Mesendoderm (in vitro differentiated cells): ENCODE data around the gene USH1C.

Experiments
- DNase-seq: peaks from one replicate; pipeline ENCODE4 v3.0.0; 2013
- H2AK5ac ChIP-seq: 2 replicates; pipeline ENCODE4 v1.6.1; 2013; ENCODE audit warnings: low read length, inconsistent platforms
- H2BK120ac ChIP-seq: 2 replicates; pipeline ENCODE4 v1.6.1; 2013; ENCODE audit warnings: low read depth, mild to moderate bottlenecking, low read length, moderate library complexity, mixed read lengths
- H2BK15ac ChIP-seq: replicated peaks from 2 replicates; pipeline ENCODE4 v1.6.1; 2013; ENCODE audit warnings: low read depth, mild to moderate bottlenecking, moderate library complexity
- H2BK5ac ChIP-seq: 2 replicates; pipeline ENCODE4 v1.6.1; 2013; ENCODE audit warnings: low read length, inconsistent platforms
- H3K18ac ChIP-seq: 2 replicates; pipeline ENCODE4 v1.6.1; 2013; ENCODE audit warnings: mild to moderate bottlenecking, low read length, mixed read lengths
- H3K23ac ChIP-seq: one replicate; pipeline ENCODE4 v1.6.1; 2013; ENCODE audit warnings: low read length
- H3K27ac ChIP-seq: 2 replicates; pipeline ENCODE4 v1.5.1; 2013; ENCODE audit warnings: low read depth, mild to moderate bottlenecking, inconsistent platforms, low read length, moderate library complexity
- H3K27me3 ChIP-seq: 2 replicates; pipeline ENCODE4 v1.6.1; 2013; ENCODE audit warnings: low read length, control low read depth, mild to moderate bottlenecking, inconsistent platforms; ENCODE audit not compliant: insufficient read depth, poor library complexity
- H3K36me3 ChIP-seq: 2 replicates; pipeline ENCODE4 v1.6.1; 2013; ENCODE audit warnings: low read length, inconsistent platforms; ENCODE audit not compliant: control insufficient read depth, insufficient read depth
- H3K4ac ChIP-seq: one replicate; pipeline ENCODE4 v1.6.1; 2013; ENCODE audit warnings: low read depth, mild to moderate bottlenecking, low read length, moderate library complexity
- H3K4me1 ChIP-seq: 2 replicates; pipeline ENCODE4 v1.6.1; 2013; ENCODE audit warnings: low read depth, low read length, inconsistent platforms; ENCODE audit not compliant: control insufficient read depth
- H3K4me2 ChIP-seq: 2 replicates; pipeline ENCODE4 v1.6.1; 2013; ENCODE audit warnings: low read length
- H3K4me3 ChIP-seq: 2 replicates; pipeline ENCODE4 v1.5.1; 2013; ENCODE audit warnings: mild to moderate bottlenecking, low read length
- H3K56ac ChIP-seq: one replicate; pipeline ENCODE4 v1.6.1; 2013; ENCODE audit warnings: low read length
- H3K79me1 ChIP-seq: 2 replicates; pipeline ENCODE4 v1.6.1; 2013; ENCODE audit warnings: low read length, inconsistent platforms
- H3K79me2 ChIP-seq: 2 replicates; pipeline ENCODE4 v1.6.1; 2013; ENCODE audit warnings: mild to moderate bottlenecking, low read length; ENCODE audit not compliant: control insufficient read depth, insufficient read depth
- H3K9ac ChIP-seq: 2 replicates; pipeline ENCODE4 v1.6.1; 2013; ENCODE audit warnings: low read length, inconsistent platforms
- H4K5ac ChIP-seq: one replicate; pipeline ENCODE4 v1.6.1; 2013; ENCODE audit warnings: low read length
- H4K8ac ChIP-seq: one replicate; pipeline ENCODE4 v1.6.1; 2013; ENCODE audit warnings: low read depth, mild to moderate bottlenecking, control low read depth, low read length, moderate library complexity
- WGBS: extraction: QIAGEN DNeasy Blood & Tissue Kit; methylation state at CpG from one replicate; pipeline ENCODE4 v1.1.7; 2013; ENCODE audit warnings: low lambda C conversion rate, missing lambda C conversion rate; ENCODE audit not compliant: insufficient coverage; ENCODE audit errors: extremely low coverage; 5-methylcytosine and 5-hydroxymethylcytosine counted together

USH1C gene

GRCh38 chr11:17446482-17446881 is 97.7 kb downstream of the USH1C start:
- H4K8ac ChIP-seq: no peak overlapping the region
- no peak for DNase-seq
- no peak overlapping the region for H3K56ac ChIP-seq
- H3K9ac ChIP-seq: no peak overlapping the region
- no peaks in the 10 kb centered on the region for H3K36me3 ChIP-seq
- no peak overlapping the region for H3K27ac ChIP-seq
- no peak overlapping the region for H2BK15ac ChIP-seq
- no peak overlapping the region for H4K5ac ChIP-seq
- WGBS: no CpG with 5 or more reads among the region's 2 CpGs
- H3K4ac ChIP-seq: no peak overlapping the region
- H3K23ac ChIP-seq: no peak overlapping the region
- no peak overlapping the region for H2AK5ac ChIP-seq
- no peak overlapping the region for H2BK120ac ChIP-seq
- H3K79me1 ChIP-seq: no peaks in the 10 kb centered on the region
- no peak overlapping the region for H3K18ac ChIP-seq
- H3K27me3 ChIP-seq: no peaks in the 10 kb centered on the region
- H2BK5ac ChIP-seq: no peak overlapping the region
- H3K79me2 ChIP-seq: no peaks in the 10 kb centered on the region
- H3K4me1 ChIP-seq: no peaks in the 10 kb centered on the region
- H3K4me2 ChIP-seq: no peak overlapping the region
- no peak overlapping the region for H3K4me3 ChIP-seq

DNA sequence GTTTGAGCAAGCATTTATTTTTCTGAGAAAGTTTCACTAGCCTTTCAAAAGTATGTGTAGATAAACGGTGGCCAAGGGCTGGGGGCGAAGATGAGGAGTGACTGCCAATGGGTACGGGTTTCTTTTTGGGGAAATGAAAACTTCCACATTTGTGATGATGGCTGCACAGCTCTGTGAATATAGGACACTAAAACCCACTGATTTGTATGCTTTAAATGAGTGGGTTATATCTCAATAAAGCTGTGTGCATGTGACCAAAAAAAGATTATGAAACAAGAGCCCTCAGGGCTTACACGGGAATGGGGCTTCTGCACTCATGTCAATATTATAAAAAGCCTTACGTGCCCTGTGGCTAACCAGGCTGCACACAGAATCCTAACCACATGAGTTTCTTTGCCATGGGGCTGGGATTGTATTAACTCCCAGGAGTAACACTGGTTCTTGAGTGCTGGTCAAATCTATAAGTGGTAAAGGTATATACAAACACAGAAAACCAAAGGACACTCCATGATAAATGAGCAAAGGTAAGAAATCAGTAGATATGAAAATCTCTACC is 98.9 kb downstream of the USH1C start:
- no peaks in the 10 kb centered on the region for H3K79me2 ChIP-seq

GRCh38 chr11:17443926-17444690 is 100.1 kb downstream of the USH1C start:
- Histone ChIP-seq H3K9ac (no peak overlapping the region), H3K4ac (no peak overlapping the region), H2BK5ac (no peak overlapping the region), H2AK5ac (no peak overlapping the region), H3K4me1 (no peaks in the 10 kb centered on the region), H4K8ac (no peak overlapping the region), H3K79me1 (no peaks in the 10 kb centered on the region), H2BK15ac (no peak overlapping the region), H3K4me2 (no peak overlapping the region), H3K27me3 (no peaks in the 10 kb centered on the region), H3K23ac (no peak overlapping the region), H3K18ac (no peak overlapping the region), H3K27ac (no peak overlapping the region), H3K4me3 (no peak overlapping the region), H3K79me2 (no peaks in the 10 kb centered on the region), H3K56ac (no peak overlapping the region), H2BK120ac (no peak overlapping the region), H3K36me3 (no peaks in the 10 kb centered on the region), H4K5ac (no peak overlapping the region)
- no CpG with 5 or more reads among the region's 2 CpGs for WGBS
- no peak for DNase-seq

More for the DNA sequence above, 98.9 kb downstream of the USH1C start:
- DNase-seq: no peak
- H3K9ac ChIP-seq: no peak overlapping the region
- H4K8ac ChIP-seq: no peak overlapping the region
- H2BK15ac ChIP-seq: no peak overlapping the region
- no peak overlapping the region for H3K4me3 ChIP-seq
- no peak overlapping the region for H3K18ac ChIP-seq
- H3K4ac ChIP-seq: no peak overlapping the region
- no peak overlapping the region for H2BK5ac ChIP-seq
- H3K56ac ChIP-seq: no peak overlapping the region
- no peak overlapping the region for H4K5ac ChIP-seq
- no peak overlapping the region for H2AK5ac ChIP-seq
- no peaks in the 10 kb centered on the region for H3K36me3 ChIP-seq
- no peak overlapping the region for H2BK120ac ChIP-seq
- H3K79me1 ChIP-seq: no peaks in the 10 kb centered on the region
- no peak overlapping the region for H3K4me2 ChIP-seq
- no peaks in the 10 kb centered on the region for H3K4me1 ChIP-seq
- no peak overlapping the region for H3K23ac ChIP-seq
- H3K27me3 ChIP-seq: no peaks in the 10 kb centered on the region
- no peak overlapping the region for H3K27ac ChIP-seq
- no CpG with 5 or more reads among the region's 5 CpGs for WGBS
